GM23338 (cell line): ENCODE measurements around the gene ZNF101.

Experiments
- CREB1 ChIP-seq: fragments of 250-450 bp; sonication (Bioruptor Pico); IDR thresholded peaks from 2 replicates; pipeline ENCODE4 v1.5.0; 2020; ENCODE audit warnings: low read depth, mild to moderate bottlenecking, moderate library complexity
- CTCF ChIP-seq, 2 experiments: fragments of 200-600 bp in 1 of 2; sonication (generic) in 1 of 2; conservative IDR thresholded peaks; 2 replicates each; pipeline versions ENCODE4 v1.5.1 to v1.6.1; 2016 to 2017; ENCODE audit warnings: antibody characterized with exemption in 2 of 2, low read depth in 2 of 2, mild to moderate bottlenecking in 2 of 2, moderate library complexity in 1 of 2
- EZH2 ChIP-seq: fragments of 200-600 bp; sonication (generic); IDR thresholded peaks from one replicate; pipeline ENCODE4 v1.8.0; 2017; ENCODE audit warnings: antibody characterized with exemption, mild to moderate bottlenecking, low read depth; ENCODE audit not compliant: unreplicated experiment
- EZH2phosphoT487 ChIP-seq: fragments of 200-600 bp; sonication (generic); IDR thresholded peaks from one replicate; pipeline ENCODE4 v1.8.1; 2018; ENCODE audit warnings: antibody characterized with exemption; ENCODE audit not compliant: unreplicated experiment
- JUNB ChIP-seq: IDR thresholded peaks from one replicate; pipeline ENCODE4 v1.6.1; 2016; ENCODE audit warnings: antibody characterized with exemption; ENCODE audit not compliant: unreplicated experiment
- NANOG ChIP-seq: IDR thresholded peaks from 2 replicates; pipeline ENCODE4 v1.6.1; 2016; ENCODE audit warnings: antibody characterized with exemption, borderline replicate concordance
- POLR2AphosphoS5 ChIP-seq: IDR thresholded peaks from 2 replicates; pipeline ENCODE4 v1.6.1; 2016; ENCODE audit warnings: antibody characterized with exemption, low read depth
- REST ChIP-seq: IDR thresholded peaks from one replicate; pipeline ENCODE4 v1.6.1; 2018; ENCODE audit warnings: antibody characterized with exemption; ENCODE audit not compliant: unreplicated experiment
- ZNF331 ChIP-seq: fragments of 250-450 bp; sonication (Bioruptor Pico); IDR thresholded peaks from 2 replicates; pipeline ENCODE4 v1.5.0; 2020; ENCODE audit warnings: low read depth, mild to moderate bottlenecking, moderate library complexity

- TF ChIP-seq REST (no peak), CTCF (conservative IDR thresholded peaks at IDR 0.05; ENCODE audit: low read depth in 2 of 2) (no peak), POLR2AphosphoS5 (no peak), EZH2 (no peak), NANOG (no peak), EZH2phosphoT487 (no peak), JUNB (no peak), CREB1 (CRISPR knock-in tag) (no peak), ZNF331 (CRISPR knock-in tag) (no peak)
Measured at GRCh38 chr19:19633711-19634515, 34.7 kb upstream of the ZNF101 start.
